Tibial nerve (tissue), 4 donors: ENCODE results near the gene PLEKHG7. TPM values are rescaled to one million over a fixed set of nuclear protein-coding genes. Genes with fewer than 3 reads are reported as not detected.

Experiments
- DNase-seq, 2 donors: peaks; one replicate each; pipeline ENCODE4 v3.0.0-alpha.2; 2019; ENCODE audit warnings: low spot score in 2 of 2
- H3K27ac ChIP-seq, 4 donors: fragments of 200-600 bp; sonication (generic) in 3 of 4; one replicate each; pipeline ENCODE4 v1.5.1; 2017 to 2019; ENCODE audit warnings: mild to moderate bottlenecking in 1 of 4
- H3K27me3 ChIP-seq, 2 donors: fragments of 200-600 bp; sonication (generic) in 1 of 2; one replicate each; pipeline versions ENCODE4 v1.5.1 to v1.6.0; 2017 to 2019
- H3K36me3 ChIP-seq, 3 donors: fragments of 200-600 bp; sonication (generic); one replicate each; pipeline ENCODE4 v1.5.1; 2018 to 2019
- H3K4me1 ChIP-seq, 4 donors: fragments of 200-600 bp; sonication (generic) in 3 of 4; one replicate each; pipeline ENCODE4 v1.5.1; 2017 to 2019
- H3K4me3 ChIP-seq, 4 donors: fragments of 200-600 bp; sonication (generic) in 3 of 4; one replicate each; pipeline ENCODE4 v1.5.1; 2017 to 2019; ENCODE audit warnings: mild to moderate bottlenecking in 1 of 4, moderate library complexity in 1 of 4
- H3K9me3 ChIP-seq, 4 donors: fragments of 200-600 bp; sonication (generic) in 3 of 4; one replicate each; pipeline ENCODE4 v1.5.1; 2017 to 2019
- CTCF ChIP-seq, 5 experiments: fragments of 200-600 bp in 3 of 5; fragments of 450-650 bp in 2 of 5; sonication (generic) in 3 of 5; IDR thresholded peaks; one replicate each; pipeline ENCODE4 v1.5.1; 2016 to 2019; ENCODE audit warnings: antibody characterized with exemption in 5 of 5, mild to moderate bottlenecking in 3 of 5, moderate library complexity in 2 of 5
- EP300 ChIP-seq, 2 donors: sonication (generic); formaldehyde crosslinking; IDR thresholded peaks; one replicate each; pipeline ENCODE4 v1.6.1; 2017; ENCODE audit warnings: antibody characterized with exemption in 2 of 2, mild to moderate bottlenecking in 1 of 2
- POLR2A ChIP-seq, 2 donors: fragments of 450-650 bp; IDR thresholded peaks; one replicate each; pipeline ENCODE4 v1.6.1; 2017; ENCODE audit warnings: antibody characterized with exemption in 2 of 2, mild to moderate bottlenecking in 2 of 2, moderate library complexity in 2 of 2
- WGBS, 2 donors: methylation state at CpG; one replicate each; pipeline ENCODE4 v1.1.5; 2018; 5-methylcytosine and 5-hydroxymethylcytosine counted together
- total RNA-seq, 4 donors: library from RNA; depleted of rRNA; stranded (reverse); fragments of >200 nt; gene quantifications; one replicate each; pipeline ENCODE4 v1.1.0, GENCODE V29; 2016

The PLEKHG7 gene
- total RNA-seq, 4 donors from 2014 or later, result 1.2 to 3.1 (median 2.2) TPM

DNA sequence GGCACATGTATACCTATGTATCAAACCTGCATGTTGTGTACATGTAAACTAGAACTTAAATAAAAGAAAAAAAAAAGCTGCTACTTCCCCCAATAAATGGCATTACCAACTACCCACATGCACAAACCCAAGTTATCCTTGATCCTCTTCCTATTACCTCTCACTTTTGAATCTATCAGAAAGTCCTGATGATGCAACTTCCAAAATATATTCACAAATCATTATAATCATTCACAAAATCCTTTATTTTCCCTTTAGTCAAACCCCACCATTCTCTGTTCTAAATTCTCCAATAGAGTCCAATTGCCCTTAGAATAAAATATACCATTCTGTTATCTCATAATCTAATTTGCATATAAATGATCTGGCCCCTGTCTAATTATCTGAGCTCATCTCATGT lies 92.0 kb downstream of the PLEKHG7 start:
- TF ChIP-seq EP300 (IDR thresholded peaks at IDR 0.05) (no peak), POLR2A (IDR thresholded peaks at IDR 0.05) (no peak), CTCF (IDR thresholded peaks at IDR 0.05) (no peak)
- H3K9me3 ChIP-seq, result peaks cover 0 to 13% (median 0%) of the 10 kb centered on the region in 4 donors
- no peaks in the 10 kb centered on the region for H3K4me1 ChIP-seq
- DNase-seq, result no peak
- no peak overlapping the region for H3K27ac ChIP-seq
- no peaks in the 10 kb centered on the region for H3K27me3 ChIP-seq
- no peak overlapping the region for H3K4me3 ChIP-seq
- peaks cover 0 to 52% (median 0%) of the 10 kb centered on the region in 3 donors for H3K36me3 ChIP-seq

GRCh38 chr12:92796650-92797049 lies 93.9 kb downstream of the PLEKHG7 start:
- TF ChIP-seq CTCF (IDR thresholded peaks at IDR 0.05) (no peak), POLR2A (IDR thresholded peaks at IDR 0.05) (no peak), EP300 (IDR thresholded peaks at IDR 0.05) (no peak)
- Histone ChIP-seq H3K4me1 (no peaks in the 10 kb centered on the region), H3K27ac (no peak overlapping the region), H3K9me3 (peaks cover 0 to 5% (median 0%) of the 10 kb centered on the region in 4 donors), H3K36me3 (peaks cover 0 to 50% (median 0%) of the 10 kb centered on the region in 3 donors), H3K4me3 (no peak overlapping the region), H3K27me3 (no peaks in the 10 kb centered on the region)
- DNase-seq, result no peak

GRCh38 chr12:92802906-92803305 lies 100.1 kb downstream of the PLEKHG7 start:
- Histone ChIP-seq H3K9me3 (peaks cover 0 to 7% (median 0%) of the 10 kb centered on the region in 4 donors), H3K27ac (peak overlapping the region in 1 of 4 donors; percentile 30), H3K27me3 (no peaks in the 10 kb centered on the region), H3K36me3 (peaks cover 0 to 63% (median 0%) of the 10 kb centered on the region in 3 donors), H3K4me1 (peaks cover 0 to 4% (median 0%) of the 10 kb centered on the region in 4 donors), H3K4me3 (no peak overlapping the region)
- WGBS, 2 donors, result 41% methylated on average over 3 of the region's 3 CpGs
- DNase-seq, result no peak
- TF ChIP-seq POLR2A (IDR thresholded peaks at IDR 0.05), result no peak
- no peak for TF ChIP-seq EP300 (IDR thresholded peaks at IDR 0.05)
- no peak for TF ChIP-seq CTCF (IDR thresholded peaks at IDR 0.05)

DNA sequence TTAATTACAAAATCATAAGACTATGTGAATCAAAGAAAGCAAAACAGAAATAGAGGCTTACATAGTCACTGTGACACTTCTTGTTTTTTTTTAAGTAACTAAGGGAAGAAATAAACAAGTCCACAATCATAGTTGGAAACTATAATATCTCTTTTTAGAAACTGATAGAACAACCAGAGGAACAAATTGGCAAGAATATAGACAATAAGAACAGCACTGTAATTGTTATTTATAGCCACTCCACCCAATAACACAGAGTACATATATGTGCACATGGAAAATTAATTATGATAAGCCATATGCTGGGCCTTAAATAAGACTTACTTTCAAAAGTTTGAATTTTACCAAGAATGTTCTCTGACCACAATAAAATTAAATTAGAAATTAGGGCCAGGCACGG lies 101.1 kb downstream of the PLEKHG7 start:
- DNase-seq, result no peak
- peaks cover 0 to 64% (median 0%) of the 10 kb centered on the region in 3 donors for H3K36me3 ChIP-seq
- no peaks in the 10 kb centered on the region for H3K27me3 ChIP-seq
- H3K4me1 ChIP-seq, result peaks cover 0 to 4% (median 0%) of the 10 kb centered on the region in 4 donors
- H3K9me3 ChIP-seq, result peaks cover 0 to 7% (median 0%) of the 10 kb centered on the region in 4 donors
- no peak for TF ChIP-seq POLR2A (IDR thresholded peaks at IDR 0.05)
- TF ChIP-seq CTCF (IDR thresholded peaks at IDR 0.05), result no peak
- TF ChIP-seq EP300 (IDR thresholded peaks at IDR 0.05), result no peak
- WGBS, 2 donors, result 87 to 96% methylated on average over 1 of the region's 1 CpG
- H3K27ac ChIP-seq, result no peak overlapping the region
- no peak overlapping the region for H3K4me3 ChIP-seq

- no peak for TF ChIP-seq POLR2A (IDR thresholded peaks at IDR 0.05)
- TF ChIP-seq EP300 (IDR thresholded peaks at IDR 0.05), result no peak
- no peak for TF ChIP-seq CTCF (IDR thresholded peaks at IDR 0.05)
- peaks cover 0 to 7% (median 0%) of the 10 kb centered on the region in 4 donors for H3K9me3 ChIP-seq
- H3K4me1 ChIP-seq, result no peaks in the 10 kb centered on the region
- no peak overlapping the region for H3K27ac ChIP-seq
- DNase-seq, result no peak
- 92 to 96% methylated on average over 4 of the region's 4 CpGs for WGBS, 2 donors
- peaks cover 0 to 63% (median 0%) of the 10 kb centered on the region in 3 donors for H3K36me3 ChIP-seq
- no peak overlapping the region for H3K4me3 ChIP-seq
- H3K27me3 ChIP-seq, result no peaks in the 10 kb centered on the region
Observed at GRCh38 chr12:92810370-92810769, 107.6 kb downstream of the PLEKHG7 start.
